HG03196 (cell line): ENCODE data around the gene MX1.
A peak's percentile ranks its signal among the peaks of the same experiment; 100 is the strongest.

ENCODE experiments used
- ATAC-seq: cut with Tn5 transposase; IDR thresholded peaks from one replicate; pipeline ENCODE4 v1.9.1; 2021; ENCODE audit not compliant: unreplicated experiment

MX1 gene

DNA sequence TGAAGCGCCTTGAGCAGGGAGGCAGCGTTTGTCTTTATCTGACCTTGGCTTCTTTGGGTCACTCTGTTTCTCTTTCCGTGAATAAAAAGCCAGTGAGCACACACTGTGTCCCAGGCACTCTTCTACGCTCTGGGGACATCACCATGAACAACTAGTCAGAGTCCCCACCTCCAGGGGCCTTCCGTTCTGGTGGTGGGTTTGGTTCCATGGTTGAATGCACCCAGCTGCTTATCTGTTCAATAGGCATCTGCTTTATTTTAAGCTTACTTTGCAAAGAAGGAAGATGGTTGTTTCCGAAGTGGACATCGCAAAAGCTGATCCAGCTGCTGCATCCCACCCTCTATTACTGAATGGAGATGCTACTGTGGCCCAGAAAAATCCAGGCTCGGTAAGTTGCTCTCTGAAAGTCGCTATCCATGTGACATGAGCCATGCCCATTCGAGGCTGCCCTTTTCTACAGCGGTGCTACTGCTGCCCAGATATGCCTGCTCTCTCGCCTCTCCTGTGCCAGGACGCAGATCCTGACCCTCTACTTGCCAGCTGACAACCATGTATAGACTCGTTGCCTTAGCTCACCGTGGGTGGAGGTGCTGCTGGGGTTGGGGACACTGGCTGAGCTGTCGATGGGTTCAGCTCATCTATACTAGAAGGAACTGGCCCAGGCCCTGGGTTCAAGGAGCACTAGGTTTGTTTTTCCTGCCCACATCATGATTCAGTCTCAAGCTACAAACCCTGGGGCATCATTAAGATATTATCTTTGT, 5.9 kb downstream of the MX1 start:
- ATAC-seq: peak; percentile 79

- ATAC-seq: no peak
These were observed 6.8 kb downstream of the MX1 start for GRCh38 chr21:41432562-41433460.

DNA sequence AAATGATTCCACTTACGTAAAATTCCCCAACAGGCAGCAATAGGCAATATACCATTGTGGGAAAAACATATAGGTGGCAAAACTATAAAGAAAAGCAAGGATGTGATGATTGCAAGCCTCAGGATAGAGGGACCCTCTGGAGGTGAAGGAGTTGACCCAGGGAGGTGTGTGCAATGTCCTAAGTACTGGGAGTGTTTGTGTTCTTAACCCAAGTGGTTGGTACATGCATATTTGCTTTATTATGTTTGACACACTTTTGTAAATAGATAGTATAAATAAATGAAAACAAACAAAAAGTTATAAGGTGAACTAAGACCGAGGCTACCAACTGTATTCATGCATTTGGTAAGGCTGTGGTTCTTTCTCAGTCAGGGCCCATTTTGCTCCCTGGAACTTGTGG, 7.5 kb downstream of the MX1 start:
- no peak for ATAC-seq

- no peak for ATAC-seq
These were observed 9.7 kb downstream of the MX1 start for GRCh38 chr21:41435706-41436105.

- ATAC-seq: no peak
These were observed 11.7 kb downstream of the MX1 start for GRCh38 chr21:41437729-41438128.

GRCh38 chr21:41438425-41439113, 12.5 kb downstream of the MX1 start:
- ATAC-seq: no peak

GRCh38 chr21:41439248-41439647, 13.2 kb downstream of the MX1 start:
- no peak for ATAC-seq

- ATAC-seq: no peak
These were observed 15.5 kb downstream of the MX1 start for GRCh38 chr21:41441546-41441945.

DNA sequence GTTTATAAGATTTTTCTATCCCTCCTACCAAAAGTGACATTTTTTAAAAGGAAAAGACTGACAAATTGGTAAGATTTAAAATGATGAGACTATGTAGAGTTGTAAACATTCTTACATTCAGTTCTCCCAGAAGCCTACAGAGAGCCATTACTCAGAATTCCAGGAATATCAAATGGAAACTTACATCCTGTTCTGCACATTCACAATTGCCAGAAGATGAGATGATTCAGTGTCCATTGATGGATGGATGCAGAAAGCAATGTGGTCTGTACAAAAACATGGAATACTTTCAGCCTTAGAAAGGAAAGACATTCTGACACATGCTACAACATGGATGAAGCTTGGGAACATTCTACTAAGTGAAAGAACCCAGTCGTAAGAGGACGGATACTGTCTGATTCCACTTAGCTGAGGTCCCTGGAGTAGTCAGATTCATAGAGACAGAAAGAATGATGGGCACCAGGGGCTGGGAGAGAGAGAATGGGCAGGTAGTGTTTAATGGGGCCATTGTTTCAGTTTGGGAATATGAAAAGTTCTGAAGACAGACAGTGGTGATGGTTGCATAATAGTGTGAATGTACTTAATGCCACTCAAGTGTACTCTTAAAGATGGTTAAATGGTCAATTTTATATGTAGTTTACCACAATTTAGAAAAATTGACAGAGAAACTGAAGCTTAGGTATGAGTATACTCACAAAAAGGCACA, 16.6 kb downstream of the MX1 start:
- no peak for ATAC-seq

DNA sequence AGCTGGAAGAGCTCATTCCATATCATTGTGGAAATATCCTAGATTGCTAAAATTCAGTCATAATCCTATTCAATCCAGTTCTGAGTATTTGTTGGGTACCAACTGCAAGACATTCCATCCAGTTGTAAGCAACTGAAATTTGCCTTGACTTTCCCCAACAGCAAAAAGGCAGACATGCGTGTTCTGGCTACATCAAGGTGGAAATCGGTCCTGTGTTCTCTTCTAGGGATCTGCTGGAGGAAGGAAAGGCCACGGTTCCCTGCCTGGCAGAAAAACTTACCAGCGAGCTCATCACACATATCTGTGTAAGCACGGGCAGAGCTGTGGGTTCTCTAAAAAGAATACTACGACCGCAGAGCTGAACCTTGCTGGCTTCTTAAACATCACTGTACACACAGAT, 17.5 kb downstream of the MX1 start:
- no peak for ATAC-seq

GRCh38 chr21:41444703-41445464, 18.8 kb downstream of the MX1 start:
- no peak for ATAC-seq

GRCh38 chr21:41445465-41445862, 19.4 kb downstream of the MX1 start:
- ATAC-seq: no peak

DNA sequence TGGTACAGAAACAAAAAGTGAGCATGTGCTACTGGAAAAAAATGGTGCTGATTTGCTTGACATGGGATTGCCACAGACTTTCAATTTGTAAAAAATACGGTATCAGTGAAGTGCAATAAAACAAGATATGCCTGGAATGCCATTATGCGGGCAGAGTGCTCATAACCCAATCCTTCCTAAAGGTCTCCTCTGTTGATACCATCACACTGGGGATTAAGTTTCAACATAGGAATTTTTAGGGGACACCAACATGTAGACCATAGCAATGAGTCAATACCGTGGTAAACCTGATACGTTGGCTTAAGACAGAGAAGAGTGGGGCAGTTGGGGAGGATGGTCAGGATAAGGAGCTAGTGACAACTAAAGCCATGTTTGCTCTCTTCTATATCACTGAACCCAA, 20.5 kb downstream of the MX1 start:
- no peak for ATAC-seq

- ATAC-seq: no peak
These were observed 21.3 kb downstream of the MX1 start for GRCh38 chr21:41447356-41447755.

DNA sequence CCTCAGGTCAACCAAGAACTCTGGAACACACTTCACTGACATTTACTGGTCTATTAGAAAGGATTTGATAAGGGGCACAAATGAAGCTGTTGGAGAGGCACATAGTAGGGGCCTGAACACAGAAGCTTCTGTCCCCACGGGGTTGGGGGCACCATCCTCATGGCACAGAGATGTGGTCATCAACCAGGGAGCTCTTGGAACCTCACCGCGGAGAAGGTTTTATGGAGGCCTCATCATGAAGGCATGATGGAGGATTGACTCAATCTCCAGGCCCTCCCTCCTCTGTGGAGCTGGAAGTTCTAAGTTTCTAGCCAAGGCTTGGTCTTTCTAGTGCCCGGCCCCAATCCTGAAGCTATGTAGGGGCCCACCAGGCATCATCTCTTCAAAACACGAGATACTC, 23.6 kb downstream of the MX1 start:
- no peak for ATAC-seq

GRCh38 chr21:41451753-41452676, 26.0 kb downstream of the MX1 start:
- ATAC-seq: no peak

DNA sequence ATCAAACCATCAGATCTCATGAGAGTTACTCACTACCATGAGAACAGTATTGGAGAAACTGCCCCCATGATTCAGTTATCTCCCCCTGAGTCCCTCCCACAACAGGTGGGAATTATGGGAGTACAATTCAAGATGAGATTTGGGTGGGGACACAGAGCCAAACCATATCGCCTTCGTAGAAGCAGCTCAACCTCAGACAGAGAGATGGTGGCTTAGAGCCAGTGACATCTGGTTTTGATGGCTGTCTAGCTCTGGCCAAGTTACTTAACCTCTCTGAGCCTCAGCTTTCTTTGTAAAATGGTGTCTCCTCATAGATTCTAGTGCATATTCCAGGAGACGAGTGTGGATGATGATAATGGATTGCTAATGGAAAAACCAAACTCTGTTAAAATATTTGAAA, 27.2 kb downstream of the MX1 start:
- no peak for ATAC-seq

- ATAC-seq: no peak
These were observed 27.7 kb downstream of the MX1 start for GRCh38 chr21:41453761-41454160.

- ATAC-seq: no peak
These were observed 32.1 kb downstream of the MX1 start for GRCh38 chr21:41458121-41458520.
